PC-3 (cell line): ENCODE results near the gene PGM2L1. TPM values are rescaled to one million over a fixed set of nuclear protein-coding genes. Genes with fewer than 3 reads are reported as not detected.
A peak's percentile ranks its signal among the peaks of the same experiment; 100 is the strongest.
"Not testable (repeated sequence)": the region's sequence is repeated elsewhere in the genome, so short reads cannot be mapped to it uniquely, and the experiment has no call there.

ENCODE experiments used
- ATAC-seq: fragments of 200-7000 bp; cut with Tn5 transposase; 2 replicates; pipeline ENCODE4 v1.9.1; 2020; ENCODE audit warnings: mild to moderate bottlenecking, moderate library complexity
- BruUV-seq: library from RNA; stranded (reverse); fragments of 400-500 nt; replicated peaks from 2 replicates; lab custom pipeline; 2021; lab: Mats Ljungman, UMichigan
- CTCF ChIA-PET: fragments of 300-600 bp; sonication (Branson Sonifier 250); formaldehyde crosslinking; loops from one replicate; lab custom pipeline; 2022; ENCODE audit warnings: antibody characterized with exemption; lab: Charles Lee
- POLR2A ChIA-PET: fragments of 300-600 bp; sonication (Branson Sonifier 250); formaldehyde crosslinking; loops from one replicate; lab custom pipeline; 2022; ENCODE audit warnings: antibody characterized with exemption; ENCODE audit not compliant: unreplicated experiment; lab: Charles Lee
- DNase-seq: peaks from one replicate; pipeline ENCODE4 v3.0.0-alpha.2; 2015
- H2AFZ ChIP-seq: fragments of 300-600 bp; sonication (generic); 2 replicates; pipeline ENCODE4 v1.6.0; 2016; ENCODE audit warnings: antibody characterized with exemption, low read length
- H3F3A ChIP-seq: fragments of 300-600 bp; sonication (generic); one replicate; pipeline ENCODE4 v1.6.0; 2017; ENCODE audit warnings: antibody characterized with exemption, low read length, control low read depth, mild to moderate bottlenecking; ENCODE audit not compliant: unreplicated experiment
- H3K27ac ChIP-seq: fragments of 300-600 bp; sonication (generic); 2 replicates; pipeline ENCODE4 v1.5.1; 2016; ENCODE audit warnings: mild to moderate bottlenecking, low read length
- H3K27me3 ChIP-seq: fragments of 300-600 bp; sonication (generic); 2 replicates; pipeline ENCODE4 v1.6.1; 2016; ENCODE audit warnings: low read length, mixed read lengths
- H3K36me3 ChIP-seq: fragments of 300-600 bp; sonication (generic); 2 replicates; pipeline ENCODE4 v1.6.1; 2016; ENCODE audit warnings: low read depth, mixed run types, low read length, mixed read lengths
- H3K4me1 ChIP-seq: fragments of 300-600 bp; sonication (generic); 2 replicates; pipeline ENCODE4 v1.5.1; 2016; ENCODE audit warnings: low read length; ENCODE audit not compliant: insufficient read depth
- H3K4me2 ChIP-seq: fragments of 300-600 bp; sonication (generic); 2 replicates; pipeline ENCODE4 v1.6.0; 2016; ENCODE audit warnings: low read length
- H3K4me3 ChIP-seq: fragments of 300-600 bp; sonication (generic); 2 replicates; pipeline ENCODE4 v1.5.1; 2016; ENCODE audit warnings: mild to moderate bottlenecking, low read length, mixed read lengths
- H3K79me2 ChIP-seq: fragments of 300-600 bp; sonication (generic); 2 replicates; pipeline ENCODE4 v1.6.1; 2017; ENCODE audit warnings: low read length, mixed read lengths
- H3K9ac ChIP-seq: fragments of 300-600 bp; sonication (generic); 2 replicates; pipeline ENCODE4 v1.6.0; 2016; ENCODE audit warnings: mild to moderate bottlenecking, low read length
- H3K9me2 ChIP-seq: fragments of 300-600 bp; sonication (generic); replicated peaks from 2 replicates; pipeline ENCODE4 v1.6.1; 2016; ENCODE audit warnings: mixed run types, low read length, mixed read lengths
- H3K9me3 ChIP-seq: fragments of 300-600 bp; sonication (generic); 2 replicates; pipeline ENCODE4 v1.6.1; 2016; ENCODE audit warnings: low read length, mixed read lengths
- H4K20me1 ChIP-seq: fragments of 300-600 bp; sonication (generic); 2 replicates; pipeline ENCODE4 v1.6.1; 2016; ENCODE audit warnings: low read length, mixed read lengths
- CTCF ChIP-seq: fragments of 300-600 bp; sonication (generic); conservative IDR thresholded peaks from 2 replicates; pipeline ENCODE4 v1.5.1; 2017; ENCODE audit warnings: antibody characterized with exemption, low read depth, mild to moderate bottlenecking, low read length
- EZH2 ChIP-seq: fragments of 300-600 bp; sonication (generic); IDR thresholded peaks from one replicate; pipeline ENCODE4 v1.6.1; 2017; ENCODE audit warnings: antibody characterized with exemption, mild to moderate bottlenecking, low read length; ENCODE audit not compliant: unreplicated experiment
- EZH2phosphoT487 ChIP-seq: fragments of 300-600 bp; sonication (generic); IDR thresholded peaks from 2 replicates; pipeline ENCODE4 v1.6.1; 2018; ENCODE audit warnings: mild to moderate bottlenecking, antibody characterized with exemption, low read length, borderline replicate concordance
- intact Hi-C: fragments of 100-400 bp; cut with micrococcal nuclease; formaldehyde crosslinking; loops from 2 replicates; pipeline ENCODE4 v1.9.0; 2023
- total RNA-seq: library from RNA; depleted of rRNA; stranded (reverse); fragments of >200 nt; gene quantifications from 2 replicates; pipeline ENCODE4 v1.2.3, GENCODE V29; 2014

The PGM2L1 gene
- total RNA-seq, 1 experiment from 2014 or later: 1.9 TPM

- ChIA-PET POLR2A (interaction anchor here (0.7 kb wide), 1 partner anchor 20 kb away, joined by 3 read pairs; no protein-coding TSS in a partner anchor), CTCF (interaction anchor here (0.6 kb wide), 1 partner anchor 27 kb away, joined by 3 read pairs; no protein-coding TSS in a partner anchor)
- H3F3A ChIP-seq: peaks cover 11% of the 10 kb centered on the region
- H3K27me3 ChIP-seq: no peaks in the 10 kb centered on the region
- peaks cover 37% of the 10 kb centered on the region for H3K4me1 ChIP-seq
- peak overlapping the region; percentile 90 for H3K27ac ChIP-seq
- H3K9ac ChIP-seq: peak overlapping the region; percentile 59
- no peaks in the 10 kb centered on the region for H3K9me2 ChIP-seq
- H3K79me2 ChIP-seq: no peaks in the 10 kb centered on the region
- ATAC-seq (peak; percentile 28), DNase-seq (no peak)
- H4K20me1 ChIP-seq: no peaks in the 10 kb centered on the region
- H2AFZ ChIP-seq: no peak overlapping the region
- H3K4me2 ChIP-seq: peak overlapping the region; percentile 63
- TF ChIP-seq EZH2 (no peak), EZH2phosphoT487 (no peak)
- no peak overlapping the region for H3K4me3 ChIP-seq
- intact Hi-C loops: loop anchor here (1.0 to 2.0 kb wide), 2 partner anchors 20 to 25 kb away; partner anchors contain the start of gene PGM2L1
- no TSS peak for BruUV-seq
- no peaks in the 10 kb centered on the region for H3K36me3 ChIP-seq
- no peaks in the 10 kb centered on the region for H3K9me3 ChIP-seq
Observed at GRCh38 chr11:74417860-74418508, 19.8 kb upstream of the PGM2L1 start.

- Histone ChIP-seq H3K27me3 (no peaks in the 10 kb centered on the region), H3K79me2 (no peaks in the 10 kb centered on the region), H3K9me2 (no peaks in the 10 kb centered on the region), H3F3A (peaks cover 11% of the 10 kb centered on the region), H3K4me3 (no peak overlapping the region), H4K20me1 (no peaks in the 10 kb centered on the region), H3K9me3 (no peaks in the 10 kb centered on the region), H3K4me2 (peak overlapping the region; percentile 63), H2AFZ (no peak overlapping the region), H3K36me3 (no peaks in the 10 kb centered on the region), H3K9ac (peak overlapping the region; percentile 59), H3K4me1 (peaks cover 37% of the 10 kb centered on the region), H3K27ac (peak overlapping the region; percentile 90)
- TF ChIP-seq EZH2phosphoT487 (no peak), EZH2 (no peak)
- BruUV-seq: no TSS peak
- ChIA-PET CTCF (interaction anchor here (0.6 kb wide), 2 partner anchors 77 to 1068 kb away, joined by 3 read pairs; no protein-coding TSS in a partner anchor), POLR2A (interaction anchor here (0.7 kb wide), 1 partner anchor 21 kb away, joined by 3 read pairs; no protein-coding TSS in a partner anchor)
- ATAC-seq (peak; percentile 23), DNase-seq (peak; percentile 97)
- intact Hi-C loops: no loop called here
Observed at GRCh38 chr11:74417379-74417804, 19.2 kb upstream of the PGM2L1 start.

- H3K27me3 ChIP-seq, intact Hi-C loops, H4K20me1 ChIP-seq, ATAC-seq, BruUV-seq, H3K36me3 ChIP-seq, H3K4me3 ChIP-seq, DNase-seq, H3K9me3 ChIP-seq, H2AFZ ChIP-seq, H3K9me2 ChIP-seq, H3K79me2 ChIP-seq, H3K9ac ChIP-seq: not testable (repeated sequence)
- Histone ChIP-seq H3K4me2 (peak overlapping the region; percentile 52), H3K27ac (peak overlapping the region; percentile 90), H3K4me1 (peaks cover 37% of the 10 kb centered on the region), H3F3A (peaks cover 11% of the 10 kb centered on the region)
- CTCF ChIA-PET: interaction anchor here (0.6 kb wide), 2 partner anchors 77 to 1067 kb away, joined by 3 read pairs; no protein-coding TSS in a partner anchor
- POLR2A ChIA-PET: interaction anchor here (0.7 kb wide), 1 partner anchor 21 kb away, joined by 3 read pairs; no protein-coding TSS in a partner anchor
Observed at GRCh38 chr11:74416974-74417373, 18.7 kb upstream of the PGM2L1 start.

DNA sequence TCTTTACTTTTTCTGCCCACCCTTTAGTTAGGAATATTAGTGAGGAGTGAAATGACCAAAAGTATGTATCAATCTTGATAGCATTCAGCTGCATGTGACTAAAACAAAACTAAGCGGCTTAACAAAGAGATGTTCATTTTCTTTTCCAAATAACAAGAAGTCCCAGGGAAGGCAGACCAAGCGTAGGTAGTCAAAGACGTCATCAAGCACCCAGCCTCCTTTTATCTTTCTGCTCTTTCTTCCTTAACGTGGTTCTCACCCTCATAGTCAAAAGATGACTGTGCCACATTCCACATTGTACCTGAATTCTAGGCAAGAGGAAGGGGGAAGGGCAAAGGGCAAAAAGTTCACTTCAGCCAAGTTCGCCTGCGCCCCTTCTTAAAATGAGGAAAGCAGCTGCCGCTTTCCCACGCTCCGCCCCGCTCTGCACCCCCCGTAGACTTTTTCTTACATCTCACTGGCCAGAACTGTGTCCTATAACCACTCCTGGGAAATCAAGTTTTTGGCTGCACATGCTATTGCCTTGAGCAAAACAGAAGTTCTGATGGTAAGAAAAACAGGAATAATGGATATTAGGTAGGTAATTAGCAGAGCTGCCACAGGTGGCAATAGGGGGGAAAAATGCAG lies 14.6 kb upstream of the PGM2L1 start:
- Histone ChIP-seq H3K9me2 (no peaks in the 10 kb centered on the region), H4K20me1 (no peaks in the 10 kb centered on the region), H2AFZ (no peak overlapping the region), H3K9ac (no peak overlapping the region), H3K27ac (no peak overlapping the region), H3K4me2 (no peak overlapping the region), H3K27me3 (no peaks in the 10 kb centered on the region), H3F3A (peaks cover 5% of the 10 kb centered on the region), H3K9me3 (no peaks in the 10 kb centered on the region), H3K36me3 (no peaks in the 10 kb centered on the region), H3K4me1 (peaks cover 20% of the 10 kb centered on the region), H3K79me2 (no peaks in the 10 kb centered on the region), H3K4me3 (no peak overlapping the region)
- no peak for TF ChIP-seq EZH2
- TF ChIP-seq EZH2phosphoT487: no peak
- TF ChIP-seq CTCF: no peak
- CTCF ChIA-PET: no interaction called here
- intact Hi-C loops: no loop called here
- ATAC-seq (no peak), DNase-seq (no peak)
- BruUV-seq: no TSS peak
- POLR2A ChIA-PET: no interaction called here
